A673 (cell line): ENCODE data around the gene N4BP3. TPM values are rescaled to one million over a fixed set of nuclear protein-coding genes. Genes with fewer than 3 reads are reported as not detected.
"Not testable (repeated sequence)": the region's sequence is repeated elsewhere in the genome, so short reads cannot be mapped to it uniquely, and the experiment has no call there.

Experiments used
- BruUV-seq: library from RNA; stranded (reverse); fragments of 400-500 nt; replicated peaks from 2 replicates; lab custom pipeline; 2021; lab: Mats Ljungman, UMichigan
- CTCF ChIA-PET: fragments of 300-600 bp; sonication (Branson Sonifier 250); formaldehyde crosslinking; loops from one replicate; lab custom pipeline; 2022; ENCODE audit warnings: antibody characterized with exemption; lab: Charles Lee
- POLR2A ChIA-PET: fragments of 300-600 bp; sonication (Branson Sonifier 250); formaldehyde crosslinking; loops from one replicate; lab custom pipeline; 2022; ENCODE audit warnings: antibody characterized with exemption; ENCODE audit not compliant: low non-redundant PET; lab: Charles Lee
- DNase-seq: peaks from one replicate; pipeline ENCODE4 v3.0.0-alpha.2; 2015; ENCODE audit warnings: low spot score
- H3K27ac ChIP-seq: fragments of 200-600 bp; sonication (generic); 2 replicates; pipeline ENCODE4 v1.5.1; 2016; ENCODE audit warnings: mixed run types, low read depth, mild to moderate bottlenecking, mixed read lengths, antibody characterized with exemption, low read length; ENCODE audit not compliant: poor library complexity, severe bottlenecking
- H3K27me3 ChIP-seq: fragments of 200-600 bp; sonication (generic); replicated peaks from 2 replicates; pipeline ENCODE4 v1.6.1; 2017; ENCODE audit warnings: mixed run types, low read depth, mild to moderate bottlenecking, mixed read lengths, antibody characterized with exemption, low read length; ENCODE audit not compliant: insufficient read depth, poor library complexity
- H3K36me3 ChIP-seq: fragments of 200-600 bp; sonication (generic); 2 replicates; pipeline ENCODE4 v1.6.1; 2016; ENCODE audit warnings: mixed run types, mild to moderate bottlenecking, mixed read lengths, antibody characterized with exemption, low read length; ENCODE audit not compliant: insufficient read depth, poor library complexity, severe bottlenecking
- H3K4me1 ChIP-seq: fragments of 200-600 bp; sonication (generic); 2 replicates; pipeline ENCODE4 v1.6.1; 2017; ENCODE audit warnings: mixed run types, mild to moderate bottlenecking, mixed read lengths, antibody characterized with exemption, low read length; ENCODE audit not compliant: insufficient read depth, poor library complexity, severe bottlenecking
- H3K4me3 ChIP-seq: fragments of 200-600 bp; sonication (generic); 2 replicates; pipeline ENCODE4 v1.5.1; 2016; ENCODE audit warnings: low read depth, mixed run types, mild to moderate bottlenecking, mixed read lengths, low read length; ENCODE audit not compliant: poor library complexity, severe bottlenecking
- H3K9me3 ChIP-seq: fragments of 200-600 bp; sonication (generic); 2 replicates; pipeline ENCODE4 v1.6.1; 2016; ENCODE audit warnings: mixed run types, low read depth, mild to moderate bottlenecking, mixed read lengths, antibody characterized with exemption, low read length; ENCODE audit not compliant: poor library complexity, severe bottlenecking
- EZH2 ChIP-seq: fragments of 200-600 bp; sonication (generic); IDR thresholded peaks from 2 replicates; pipeline ENCODE4 v1.6.1; 2017; ENCODE audit warnings: borderline replicate concordance, low read depth, mild to moderate bottlenecking, mixed read lengths, antibody characterized with exemption, low read length; ENCODE audit not compliant: poor library complexity, severe bottlenecking
- intact Hi-C: fragments of 100-400 bp; cut with micrococcal nuclease; formaldehyde crosslinking; loops from one replicate; pipeline ENCODE4 v1.10.0; 2022; ENCODE audit not compliant: unreplicated experiment
- total RNA-seq: library from RNA; stranded (reverse); gene quantifications from 2 replicates; pipeline ENCODE4 v1.2.3, GENCODE V29; 2021
- TF ChIP-seq, protein P1 (sequence below): fragments of 300-800, 200-600 bp; sonication (generic); conservative IDR thresholded peaks from 2 replicates; pipeline ENCODE4 v1.5.1; 2017; ENCODE audit warnings: low read depth, mild to moderate bottlenecking, antibody characterized with exemption, low read length, moderate library complexity, mixed read lengths

Gene N4BP3
- total RNA-seq, 1 experiment from 2014 or later, result 0.73 TPM

DNA sequence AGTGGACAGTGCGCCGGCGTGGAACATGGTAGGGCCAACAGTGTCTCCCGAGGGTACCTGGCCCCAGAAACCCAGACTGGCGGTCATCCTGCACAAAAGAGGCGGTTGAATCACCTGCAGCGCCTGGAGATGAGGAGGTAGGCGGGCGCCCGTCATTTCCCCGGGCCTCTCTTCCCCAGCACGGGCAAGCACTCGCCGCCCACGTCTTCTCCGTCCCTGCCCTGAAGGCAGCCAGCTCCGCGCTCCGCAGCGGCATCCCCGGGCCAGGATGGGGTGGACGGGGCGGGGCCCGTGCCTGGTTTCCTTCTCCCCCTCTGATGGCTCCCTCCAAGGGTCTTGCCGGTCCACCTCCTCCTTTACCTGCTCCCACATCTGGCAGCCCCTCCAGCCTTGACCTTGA, 27.1 kb upstream of the N4BP3 start:
- BruUV-seq, result no TSS peak
- DNase-seq, result no peak
- Histone ChIP-seq H3K36me3 (no peaks in the 10 kb centered on the region), H3K4me1 (no peaks in the 10 kb centered on the region), H3K27ac (no peak overlapping the region), H3K4me3 (no peak overlapping the region), H3K9me3 (no peaks in the 10 kb centered on the region), H3K27me3 (no peaks in the 10 kb centered on the region)
- ChIA-PET CTCF (no interaction called here), POLR2A (no interaction called here)
- TF ChIP-seq, protein P1, sequence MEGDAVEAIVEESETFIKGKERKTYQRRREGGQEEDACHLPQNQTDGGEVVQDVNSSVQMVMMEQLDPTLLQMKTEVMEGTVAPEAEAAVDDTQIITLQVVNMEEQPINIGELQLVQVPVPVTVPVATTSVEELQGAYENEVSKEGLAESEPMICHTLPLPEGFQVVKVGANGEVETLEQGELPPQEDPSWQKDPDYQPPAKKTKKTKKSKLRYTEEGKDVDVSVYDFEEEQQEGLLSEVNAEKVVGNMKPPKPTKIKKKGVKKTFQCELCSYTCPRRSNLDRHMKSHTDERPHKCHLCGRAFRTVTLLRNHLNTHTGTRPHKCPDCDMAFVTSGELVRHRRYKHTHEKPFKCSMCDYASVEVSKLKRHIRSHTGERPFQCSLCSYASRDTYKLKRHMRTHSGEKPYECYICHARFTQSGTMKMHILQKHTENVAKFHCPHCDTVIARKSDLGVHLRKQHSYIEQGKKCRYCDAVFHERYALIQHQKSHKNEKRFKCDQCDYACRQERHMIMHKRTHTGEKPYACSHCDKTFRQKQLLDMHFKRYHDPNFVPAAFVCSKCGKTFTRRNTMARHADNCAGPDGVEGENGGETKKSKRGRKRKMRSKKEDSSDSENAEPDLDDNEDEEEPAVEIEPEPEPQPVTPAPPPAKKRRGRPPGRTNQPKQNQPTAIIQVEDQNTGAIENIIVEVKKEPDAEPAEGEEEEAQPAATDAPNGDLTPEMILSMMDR, result no peak
- TF ChIP-seq EZH2, result no peak
- intact Hi-C loops, result no loop called here

GRCh38 chr5:178087199-178087598, 26.1 kb upstream of the N4BP3 start:
- BruUV-seq, H3K27ac ChIP-seq, POLR2A ChIA-PET, H3K36me3 ChIP-seq, CTCF ChIA-PET, H3K27me3 ChIP-seq, H3K4me3 ChIP-seq, H3K9me3 ChIP-seq, H3K4me1 ChIP-seq, DNase-seq, intact Hi-C loops: not testable (repeated sequence)

GRCh38 chr5:178090856-178091255, 22.5 kb upstream of the N4BP3 start:
- Histone ChIP-seq H3K9me3 (no peaks in the 10 kb centered on the region), H3K27me3 (no peaks in the 10 kb centered on the region), H3K4me1 (no peaks in the 10 kb centered on the region), H3K27ac (no peak overlapping the region), H3K36me3 (no peaks in the 10 kb centered on the region), H3K4me3 (no peak overlapping the region)
- intact Hi-C loops, result no loop called here
- BruUV-seq, result no TSS peak
- POLR2A ChIA-PET, result interaction anchor here (0.6 kb wide), 1 partner anchor 498 kb away, joined by 3 read pairs; no protein-coding TSS in a partner anchor
- no peak for DNase-seq
- CTCF ChIA-PET, result no interaction called here
- TF ChIP-seq EZH2, result no peak
- TF ChIP-seq, protein P1, result no peak

- POLR2A ChIA-PET, result no interaction called here
Measured at GRCh38 chr5:178093134-178093533, 20.2 kb upstream of the N4BP3 start.

More at GRCh38 chr5:178093134-178093533, 20.2 kb upstream of the N4BP3 start:
- intact Hi-C loops, result no loop called here
- Histone ChIP-seq H3K27ac (no peak overlapping the region), H3K4me1 (no peaks in the 10 kb centered on the region), H3K4me3 (no peak overlapping the region), H3K36me3 (no peaks in the 10 kb centered on the region), H3K27me3 (no peaks in the 10 kb centered on the region), H3K9me3 (no peaks in the 10 kb centered on the region)
- no peak for DNase-seq
- no TSS peak for BruUV-seq
- CTCF ChIA-PET, result no interaction called here
- TF ChIP-seq, protein P1, result no peak
